NCI-H526 (cell line): ENCODE results near the gene ENPP1.
"Not testable (repeated sequence)": the region's sequence is repeated elsewhere in the genome, so short reads cannot be mapped to it uniquely, and the experiment has no call there.

ENCODE experiments used
- DNase-seq, 2 experiments: peaks; one replicate each; lab custom pipeline; 2025; lab: John Stamatoyannopoulos, UW

The ENPP1 gene

DNA sequence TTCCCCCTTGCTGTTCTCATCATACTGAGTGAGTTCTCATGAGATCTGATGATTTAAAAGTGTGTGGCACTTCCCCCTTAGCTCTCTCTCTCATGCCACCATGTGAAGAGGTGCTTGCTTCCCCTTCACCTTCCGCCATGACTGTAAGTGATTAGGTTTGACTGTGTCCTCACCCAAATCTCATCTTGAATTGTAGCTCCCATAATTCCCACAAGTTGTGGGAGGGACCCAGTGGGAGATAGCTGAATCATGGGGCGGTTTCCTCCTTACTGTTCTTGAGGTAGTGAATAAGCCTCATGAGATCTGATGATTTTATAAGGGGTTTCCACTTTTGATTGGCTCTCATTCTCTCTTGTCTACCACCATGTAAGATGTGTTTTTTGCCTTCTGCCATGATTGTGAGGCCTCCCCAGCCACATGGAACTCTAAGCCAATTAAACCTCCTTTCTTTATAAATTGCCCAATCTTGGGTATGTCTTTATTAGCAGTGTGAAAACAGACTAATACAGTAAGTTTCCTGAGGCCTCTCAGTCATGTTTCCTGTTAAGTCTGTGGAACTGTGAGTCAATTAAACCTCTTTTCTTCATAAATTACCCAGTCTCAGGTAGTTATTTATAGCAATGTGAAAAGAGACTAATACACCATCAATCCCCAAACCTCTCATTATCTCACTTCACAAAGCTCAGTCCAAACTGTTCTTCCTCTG is 108.4 kb downstream of the ENPP1 start:
- not testable (repeated sequence) for DNase-seq

DNA sequence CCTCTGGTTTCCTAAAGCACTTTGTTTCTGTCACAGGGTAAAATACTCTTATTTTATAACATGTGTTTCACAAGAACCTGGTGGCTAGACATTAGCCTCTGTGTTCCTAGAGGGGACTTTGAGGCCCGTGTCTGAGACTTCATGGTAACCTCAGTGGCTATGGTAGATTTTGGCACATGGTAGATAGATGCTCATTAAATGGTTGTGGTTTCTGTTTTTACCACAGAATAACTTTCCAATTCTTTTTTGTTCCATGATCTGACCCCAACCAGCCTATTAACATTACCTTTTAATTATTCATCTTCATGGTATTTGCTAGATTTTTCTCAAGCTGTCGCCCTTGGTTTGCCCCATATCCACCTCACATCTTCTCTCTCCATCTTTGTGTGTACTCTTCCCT is 109.0 kb downstream of the ENPP1 start:
- no peak for DNase-seq

DNA sequence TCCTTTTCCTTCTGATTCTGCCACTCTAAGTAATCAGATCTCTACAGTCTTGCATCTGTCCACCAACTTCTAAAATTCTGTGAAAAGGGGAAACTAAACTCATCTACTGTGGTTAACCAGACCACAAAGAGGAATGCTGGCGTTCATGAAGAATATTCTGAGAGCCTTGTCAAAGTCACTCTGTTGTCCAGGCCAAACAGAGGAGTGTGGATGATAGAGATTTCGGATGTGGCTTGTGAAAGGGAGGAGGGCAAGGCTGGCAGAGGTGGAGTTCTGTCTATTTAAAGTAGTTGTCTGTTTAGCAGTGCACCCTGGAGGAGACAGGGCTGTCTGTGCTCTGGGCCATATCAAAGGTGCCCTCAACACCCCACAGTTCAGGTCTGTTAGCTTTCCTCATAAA is 109.5 kb downstream of the ENPP1 start:
- DNase-seq = no peak

DNA sequence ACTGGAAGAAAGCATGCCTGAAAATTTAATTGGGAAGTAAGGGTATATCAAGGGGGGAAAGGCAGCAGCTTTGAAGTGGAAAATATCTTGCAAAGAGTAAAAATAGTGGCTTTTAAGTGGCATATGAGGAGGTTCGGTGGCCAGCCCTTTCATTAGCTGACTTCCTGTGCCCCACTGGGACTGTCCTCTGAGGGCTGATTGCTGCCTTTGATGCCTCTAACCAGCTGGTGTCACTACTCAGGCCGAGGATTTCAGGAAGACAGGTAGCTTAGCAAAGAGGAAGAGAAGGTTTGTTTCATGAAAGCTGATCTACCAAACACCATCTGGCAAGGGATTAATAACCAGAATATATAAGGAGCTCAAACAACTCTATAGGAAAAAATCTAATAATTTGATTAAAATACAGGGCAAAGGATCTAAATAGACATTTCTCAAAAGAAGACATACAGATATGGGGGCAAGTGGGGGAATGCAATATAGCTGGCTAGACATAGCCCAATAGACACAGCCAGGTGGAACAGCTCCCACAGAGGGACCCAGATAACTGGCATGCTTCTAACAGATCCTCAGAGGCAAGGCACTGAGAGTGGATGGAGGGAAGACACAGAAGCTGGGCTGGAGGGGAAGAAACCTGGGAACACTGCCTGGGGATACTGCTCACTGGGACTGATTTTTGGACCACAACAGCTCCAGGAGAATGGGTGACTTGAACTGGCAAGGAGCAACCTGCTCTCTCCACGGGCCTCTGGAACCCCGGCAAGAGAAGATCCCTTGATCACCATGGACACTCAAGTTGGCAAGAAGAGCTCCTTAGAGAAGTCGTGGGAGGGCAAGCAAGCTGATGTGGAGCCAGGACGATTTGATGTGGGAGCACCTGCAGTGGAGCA is 110.2 kb downstream of the ENPP1 start:
- no peak for DNase-seq

DNA sequence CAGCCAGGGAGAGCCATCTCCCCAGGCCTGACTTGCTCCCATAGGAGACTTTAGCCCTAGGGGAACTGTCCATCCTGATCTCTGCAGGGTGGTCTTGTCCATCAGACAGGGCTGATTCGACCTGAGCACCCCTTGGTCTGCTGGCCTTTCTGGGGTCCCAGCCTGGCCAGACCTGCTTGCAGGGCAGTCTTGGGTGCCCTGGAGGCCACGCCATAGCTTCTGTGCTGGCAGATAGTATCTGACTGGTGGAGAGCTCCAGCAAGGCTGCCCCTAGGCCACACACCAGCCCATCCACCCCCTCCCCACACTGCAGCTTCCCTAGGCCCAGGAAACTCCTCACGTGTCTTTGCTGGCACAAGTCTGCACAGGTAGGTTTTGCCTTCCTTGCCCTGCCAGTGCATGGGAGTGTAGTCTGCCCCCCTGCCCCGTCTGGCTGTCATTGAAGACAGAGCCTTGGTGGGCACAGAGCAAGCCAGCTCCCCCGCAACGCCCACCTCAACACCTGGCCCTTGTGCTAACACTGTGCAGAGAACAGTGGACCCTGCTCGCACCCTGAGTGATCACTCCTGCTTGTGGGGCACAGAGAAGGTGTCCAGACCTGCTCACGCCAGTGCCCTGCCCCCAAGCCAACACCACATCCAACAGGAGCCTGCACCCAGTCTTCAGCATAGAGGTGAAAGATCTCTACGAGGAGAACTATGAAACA is 111.0 kb downstream of the ENPP1 start:
- DNase-seq = no peak

DNA sequence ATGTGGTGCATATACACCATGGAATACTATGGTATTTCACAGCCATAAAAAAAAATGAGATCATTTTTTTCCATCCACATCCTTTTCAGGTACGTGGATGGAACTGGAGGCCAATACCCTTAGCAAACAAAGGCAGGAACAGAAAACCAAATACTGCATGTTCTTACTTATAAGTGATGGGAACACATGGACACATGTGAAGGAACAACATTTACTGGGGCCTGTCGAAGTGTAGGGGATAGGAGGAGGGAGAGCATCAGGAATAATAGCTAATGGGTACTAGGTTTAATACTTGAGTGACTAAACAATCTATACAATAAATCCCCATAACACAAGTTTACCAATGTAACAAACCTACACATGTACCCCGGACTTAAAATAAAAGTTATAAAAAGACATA is 112.8 kb downstream of the ENPP1 start:
- DNase-seq = no peak

DNA sequence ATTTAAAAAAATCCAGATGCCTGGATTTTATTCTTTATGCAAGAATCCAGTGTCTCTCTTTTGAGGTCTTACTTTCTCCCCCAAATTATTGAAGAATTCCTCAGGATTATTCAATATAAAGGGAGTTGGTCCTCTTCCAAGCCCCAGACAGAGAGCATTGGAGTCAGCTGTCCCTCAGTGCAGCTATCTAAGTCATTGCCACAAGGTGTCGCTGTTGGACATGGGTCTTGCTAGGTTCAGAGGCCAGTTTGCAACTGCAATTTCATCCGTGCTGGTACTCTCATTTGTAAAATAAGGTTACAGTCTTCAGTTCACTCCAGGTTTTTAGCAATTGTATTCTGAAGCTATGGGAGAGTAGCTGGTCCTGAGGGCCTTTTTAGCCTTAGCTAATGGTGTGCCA is 115.5 kb downstream of the ENPP1 start:
- DNase-seq = peak; percentile 33 to 68

DNA sequence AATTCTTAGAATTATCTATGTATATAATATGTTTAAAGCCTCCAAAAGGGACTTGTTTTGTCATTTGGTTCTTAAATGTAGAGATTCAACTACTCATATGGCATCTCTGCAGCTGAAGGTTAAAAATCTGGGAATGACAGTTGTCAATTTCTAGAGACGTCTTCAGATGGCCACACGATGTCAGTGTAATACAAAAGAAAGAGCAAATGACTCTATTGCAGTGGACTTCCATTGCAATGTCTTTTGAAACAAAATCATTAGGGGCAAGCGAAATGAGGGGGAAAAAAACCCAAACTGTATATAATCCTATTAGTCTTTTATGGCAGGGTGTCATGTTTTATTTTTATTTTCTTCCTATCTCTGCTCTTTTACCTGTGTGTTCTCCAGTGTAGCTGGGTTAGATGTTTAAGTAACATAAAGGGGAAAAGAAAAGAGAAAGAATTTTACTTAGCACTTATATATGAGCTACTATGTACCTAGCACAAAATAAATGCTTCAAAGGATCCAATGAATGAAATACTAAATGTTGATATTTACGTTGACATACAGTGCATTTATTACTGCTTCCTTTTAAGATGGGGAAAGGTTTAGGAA is 117.2 kb downstream of the ENPP1 start:
- peak in 1 of 2 experiments; percentile 60 for DNase-seq

DNA sequence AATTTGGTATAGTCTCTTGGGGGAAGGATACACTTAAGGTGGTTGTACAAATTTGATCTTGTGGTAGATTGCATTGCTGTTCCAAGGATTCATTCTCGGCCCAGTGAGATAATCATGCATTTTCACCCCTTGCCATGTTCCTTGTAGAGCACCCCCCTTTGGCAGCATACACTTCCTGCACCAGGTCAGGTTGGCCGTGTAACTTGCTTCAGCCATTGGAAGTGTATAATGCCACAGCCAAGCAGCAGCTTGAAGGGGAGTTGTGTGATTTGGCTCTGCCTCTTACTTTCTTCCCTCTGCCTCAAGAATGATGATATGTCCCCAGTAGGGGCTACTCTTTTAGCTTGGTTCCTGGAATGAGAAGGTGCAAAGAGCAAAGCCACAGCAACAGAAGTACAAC is 121.4 kb downstream of the ENPP1 start:
- no peak for DNase-seq

DNA sequence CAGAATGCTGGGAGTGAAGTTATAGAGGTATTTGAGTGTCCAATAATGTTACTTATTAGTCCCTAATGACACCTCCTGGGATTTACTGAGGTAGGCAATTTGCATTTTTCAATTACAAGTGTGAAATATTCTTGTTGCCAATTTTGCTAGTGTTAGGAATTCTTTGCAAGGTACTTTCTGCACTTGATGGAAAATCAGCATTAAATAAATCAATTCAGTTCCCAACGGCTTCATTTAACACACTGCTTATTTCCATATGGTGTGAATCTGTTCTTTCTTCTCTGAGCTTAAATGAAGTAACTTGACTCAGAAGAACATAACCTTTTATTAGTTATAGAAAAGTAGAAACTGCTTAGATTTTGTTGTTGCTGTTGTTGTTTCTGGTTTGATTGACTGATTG is 122.2 kb downstream of the ENPP1 start:
- no peak for DNase-seq

DNA sequence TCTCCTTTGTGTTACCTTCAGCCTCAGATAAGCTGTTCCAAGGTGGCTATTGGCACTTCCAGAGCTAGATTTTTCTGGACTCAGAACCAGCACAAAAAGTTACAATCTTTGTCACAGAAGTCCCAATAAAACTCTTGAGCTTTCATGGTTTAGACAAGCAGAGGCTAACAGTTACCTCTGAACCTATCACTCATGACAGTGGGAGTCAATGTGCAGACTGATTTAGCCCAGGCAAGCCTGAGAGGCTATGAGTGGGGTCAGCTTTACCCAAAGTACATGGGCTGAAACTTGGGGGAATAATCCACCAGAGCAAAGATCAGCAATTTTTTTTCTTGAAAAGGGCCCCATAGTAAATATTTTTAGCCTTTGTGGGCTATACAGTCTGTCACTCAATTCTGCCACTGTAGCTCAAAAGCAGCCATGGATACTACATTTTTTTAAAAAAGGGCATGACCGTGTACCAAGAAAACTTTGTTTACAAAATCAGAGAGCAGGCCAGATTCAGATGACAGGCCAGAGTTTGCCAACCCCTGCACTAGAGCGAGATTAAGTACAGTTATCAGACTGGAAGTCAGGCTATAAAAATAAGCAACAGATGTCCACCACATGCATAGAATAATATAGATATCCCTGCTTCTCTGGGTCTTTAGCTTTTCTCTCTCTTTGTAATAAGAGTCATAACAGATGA is 123.4 kb downstream of the ENPP1 start:
- no peak for DNase-seq

DNA sequence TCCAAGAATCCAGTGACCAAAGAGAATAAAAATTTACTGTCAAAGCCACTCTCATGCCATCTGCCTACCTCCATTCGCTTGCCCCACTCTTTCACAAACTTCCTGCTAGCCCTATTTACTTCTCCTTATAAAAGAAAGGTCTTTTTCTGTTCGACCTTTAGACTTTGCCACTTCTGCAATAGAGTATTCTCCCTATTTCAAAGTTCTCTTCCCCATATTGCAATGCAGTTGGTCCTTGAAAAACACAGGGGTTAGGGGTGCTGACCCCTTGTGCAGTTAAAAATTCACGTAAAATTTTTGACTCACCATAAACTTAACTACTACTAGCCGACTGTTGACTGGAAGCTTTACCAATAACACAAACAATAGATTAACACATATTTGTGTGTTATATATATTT is 128.3 kb downstream of the ENPP1 start:
- DNase-seq = no peak

DNA sequence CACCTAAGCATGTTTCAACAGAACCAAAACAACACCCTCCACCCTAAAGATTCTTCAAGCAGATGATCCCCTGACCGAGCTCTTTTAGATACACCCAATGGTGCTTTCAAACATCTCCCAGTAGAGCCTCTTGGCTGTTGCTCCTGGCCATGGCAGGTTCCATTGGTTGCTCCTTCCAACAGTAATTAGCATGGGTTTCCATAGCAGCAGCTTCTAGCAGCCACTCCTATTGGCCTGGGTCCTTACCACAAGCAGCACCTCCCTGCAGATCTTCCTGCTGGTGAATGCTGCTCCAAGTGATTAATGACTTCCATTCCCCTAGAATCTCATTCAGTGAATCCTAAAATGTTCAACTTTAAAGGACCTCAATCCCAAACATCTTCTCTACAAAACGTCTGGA is 129.4 kb downstream of the ENPP1 start:
- no peak for DNase-seq

DNA sequence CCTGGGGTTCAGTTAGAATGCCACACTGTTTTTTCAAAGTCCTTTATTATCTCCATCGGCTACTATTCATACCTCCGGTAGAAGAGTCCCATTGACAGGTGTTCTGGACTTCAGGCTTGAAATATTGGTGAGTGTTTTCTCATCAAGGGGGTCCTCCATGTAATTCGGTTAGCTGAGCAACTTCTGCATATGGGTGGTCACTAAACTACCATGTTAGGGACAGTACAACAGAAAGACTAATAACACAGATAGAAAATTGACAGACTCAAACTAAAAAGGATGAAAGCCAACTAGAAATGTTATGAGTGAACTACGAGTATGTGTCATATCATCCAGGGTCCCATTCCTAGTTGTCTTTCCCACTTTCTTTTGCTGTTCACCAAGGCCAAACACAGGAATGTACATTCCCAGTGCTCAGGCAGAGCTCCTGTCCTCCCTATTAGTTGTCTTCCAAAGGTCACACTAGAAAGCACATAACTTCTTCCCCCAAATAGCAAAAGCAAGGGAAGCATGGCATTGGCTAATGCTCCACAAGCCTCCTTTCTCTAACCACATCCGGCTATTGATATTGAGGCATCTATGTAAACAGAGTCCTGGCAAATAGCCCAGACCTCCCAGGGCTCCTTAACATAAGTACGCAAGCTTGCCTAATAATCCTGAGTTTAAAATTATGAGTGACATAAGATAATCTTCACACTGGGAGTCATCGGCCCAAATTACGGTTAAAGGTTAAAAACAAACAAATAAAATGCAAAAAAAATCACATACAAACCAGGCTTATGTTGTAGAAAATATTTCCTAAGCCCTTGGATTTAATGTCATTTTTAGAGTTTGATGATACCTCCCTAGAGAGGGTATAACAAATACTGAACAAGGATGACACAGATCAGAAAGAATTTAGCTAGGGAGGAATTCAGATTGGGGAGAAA is 130.1 kb downstream of the ENPP1 start:
- peak in 1 of 2 experiments; percentile 4 for DNase-seq
